Tibial nerve (tissue), 4 donors: Measurements from ENCODE around the gene PDZD2. TPM values are rescaled to one million over a fixed set of nuclear protein-coding genes. Genes with fewer than 3 reads are reported as not detected.

Source experiments
- DNase-seq, 2 donors: peaks; one replicate each; pipeline ENCODE4 v3.0.0-alpha.2; 2019; ENCODE audit warnings: low spot score in 2 of 2
- H3K27ac ChIP-seq, 4 donors: fragments of 200-600 bp; sonication (generic) in 3 of 4; one replicate each; pipeline ENCODE4 v1.5.1; 2017 to 2019; ENCODE audit warnings: mild to moderate bottlenecking in 1 of 4
- H3K27me3 ChIP-seq, 2 donors: fragments of 200-600 bp; sonication (generic) in 1 of 2; one replicate each; pipeline versions ENCODE4 v1.5.1 to v1.6.0; 2017 to 2019
- H3K36me3 ChIP-seq, 3 donors: fragments of 200-600 bp; sonication (generic); one replicate each; pipeline ENCODE4 v1.5.1; 2018 to 2019
- H3K4me1 ChIP-seq, 4 donors: fragments of 200-600 bp; sonication (generic) in 3 of 4; one replicate each; pipeline ENCODE4 v1.5.1; 2017 to 2019
- H3K4me3 ChIP-seq, 4 donors: fragments of 200-600 bp; sonication (generic) in 3 of 4; one replicate each; pipeline ENCODE4 v1.5.1; 2017 to 2019; ENCODE audit warnings: mild to moderate bottlenecking in 1 of 4, moderate library complexity in 1 of 4
- H3K9me3 ChIP-seq, 4 donors: fragments of 200-600 bp; sonication (generic) in 3 of 4; one replicate each; pipeline ENCODE4 v1.5.1; 2017 to 2019
- CTCF ChIP-seq, 5 experiments: fragments of 200-600 bp in 3 of 5; fragments of 450-650 bp in 2 of 5; sonication (generic) in 3 of 5; IDR thresholded peaks; one replicate each; pipeline ENCODE4 v1.5.1; 2016 to 2019; ENCODE audit warnings: antibody characterized with exemption in 5 of 5, mild to moderate bottlenecking in 3 of 5, moderate library complexity in 2 of 5
- EP300 ChIP-seq, 2 donors: sonication (generic); formaldehyde crosslinking; IDR thresholded peaks; one replicate each; pipeline ENCODE4 v1.6.1; 2017; ENCODE audit warnings: antibody characterized with exemption in 2 of 2, mild to moderate bottlenecking in 1 of 2
- POLR2A ChIP-seq, 2 donors: fragments of 450-650 bp; IDR thresholded peaks; one replicate each; pipeline ENCODE4 v1.6.1; 2017; ENCODE audit warnings: antibody characterized with exemption in 2 of 2, mild to moderate bottlenecking in 2 of 2, moderate library complexity in 2 of 2
- WGBS, 2 donors: methylation state at CpG; one replicate each; pipeline ENCODE4 v1.1.5; 2018; 5-methylcytosine and 5-hydroxymethylcytosine counted together
- total RNA-seq, 4 donors: library from RNA; depleted of rRNA; stranded (reverse); fragments of >200 nt; gene quantifications; one replicate each; pipeline ENCODE4 v1.1.0, GENCODE V29; 2016

The PDZD2 gene
- total RNA-seq, 4 donors from 2014 or later = 102 to 153 (median 117) TPM

- peak overlapping the region; percentile 41 to 91 (median 76) for H3K27ac ChIP-seq
- TF ChIP-seq POLR2A (IDR thresholded peaks at IDR 0.05) (no peak), CTCF (IDR thresholded peaks at IDR 0.05) (no peak), EP300 (IDR thresholded peaks at IDR 0.05) (no peak)
Measured at GRCh38 chr5:31890046-31890445, 251.1 kb downstream of the PDZD2 start.

GRCh38 chr5:31894141-31894540, 255.2 kb downstream of the PDZD2 start:
- no peak for TF ChIP-seq POLR2A (IDR thresholded peaks at IDR 0.05)
- no peak for TF ChIP-seq EP300 (IDR thresholded peaks at IDR 0.05)
- TF ChIP-seq CTCF (IDR thresholded peaks at IDR 0.05) = no peak
- Histone ChIP-seq H3K36me3 (no peaks in the 10 kb centered on the region), H3K4me1 (peaks cover 0 to 69% (median 13%) of the 10 kb centered on the region in 4 donors), H3K4me3 (no peak overlapping the region), H3K27me3 (no peaks in the 10 kb centered on the region), H3K27ac (peak overlapping the region in 2 of 4 donors; percentile 54 to 91), H3K9me3 (no peaks in the 10 kb centered on the region)
- no peak for DNase-seq
- WGBS, 2 donors = 49 to 60% methylated on average over 6 of the region's 6 CpGs

More at GRCh38 chr5:31890046-31890445, 251.1 kb downstream of the PDZD2 start:
- no peak for DNase-seq
- 37 to 52% methylated on average over 7 of the region's 7 CpGs for WGBS, 2 donors
- Histone ChIP-seq H3K4me3 (no peak overlapping the region), H3K36me3 (no peaks in the 10 kb centered on the region), H3K27me3 (no peaks in the 10 kb centered on the region), H3K9me3 (no peaks in the 10 kb centered on the region), H3K4me1 (peaks cover 0 to 87% (median 13%) of the 10 kb centered on the region in 4 donors)

DNA sequence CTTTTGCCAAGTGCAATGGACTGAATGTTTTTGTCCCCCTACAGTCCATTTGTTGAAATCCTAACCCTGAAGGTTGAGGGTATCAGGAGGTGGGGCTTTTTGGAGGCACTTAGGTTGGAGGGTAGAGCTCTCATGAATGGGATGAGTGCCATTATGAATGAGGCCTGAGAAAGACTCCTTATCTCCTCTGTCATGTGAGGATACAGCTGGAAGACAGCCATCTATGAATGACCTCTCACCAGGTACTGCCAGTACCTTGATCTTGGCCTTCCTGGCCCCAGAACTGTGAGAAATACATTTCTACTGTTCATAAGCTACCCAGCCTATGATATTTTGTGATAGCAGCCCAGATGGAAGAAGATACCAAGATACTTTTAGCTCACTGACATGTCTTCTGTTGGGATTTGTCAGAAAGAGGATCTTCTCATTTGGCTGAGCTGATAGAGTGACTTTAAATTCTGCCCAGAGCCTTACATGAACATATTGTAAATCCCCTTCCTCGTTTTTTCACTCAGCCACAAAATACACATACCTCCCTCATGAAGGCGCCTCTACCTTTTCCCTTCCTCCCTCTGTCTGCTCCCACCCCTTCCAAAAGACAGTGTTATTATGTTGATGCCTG, 256.4 kb downstream of the PDZD2 start:
- Histone ChIP-seq H3K36me3 (no peaks in the 10 kb centered on the region), H3K4me1 (peaks cover 0 to 59% (median 9%) of the 10 kb centered on the region in 4 donors), H3K27me3 (no peaks in the 10 kb centered on the region), H3K9me3 (no peaks in the 10 kb centered on the region), H3K27ac (peak overlapping the region in 2 of 4 donors; percentile 36 to 91), H3K4me3 (no peak overlapping the region)
- no peak for DNase-seq
- 84 to 86% methylated on average over 2 of the region's 2 CpGs for WGBS, 2 donors
- TF ChIP-seq CTCF (IDR thresholded peaks at IDR 0.05) = no peak
- TF ChIP-seq POLR2A (IDR thresholded peaks at IDR 0.05) = no peak
- TF ChIP-seq EP300 (IDR thresholded peaks at IDR 0.05) = no peak

GRCh38 chr5:31898036-31898632, 259.2 kb downstream of the PDZD2 start:
- Histone ChIP-seq H3K9me3 (no peaks in the 10 kb centered on the region), H3K27ac (peak overlapping the region in 1 of 4 donors; percentile 4), H3K4me1 (peaks cover 0 to 41% (median 2%) of the 10 kb centered on the region in 4 donors), H3K4me3 (no peak overlapping the region), H3K27me3 (no peaks in the 10 kb centered on the region), H3K36me3 (no peaks in the 10 kb centered on the region)
- no peak for TF ChIP-seq CTCF (IDR thresholded peaks at IDR 0.05)
- TF ChIP-seq EP300 (IDR thresholded peaks at IDR 0.05) = no peak
- no peak for TF ChIP-seq POLR2A (IDR thresholded peaks at IDR 0.05)
- DNase-seq = no peak
- WGBS, 2 donors = 66 to 71% methylated on average over 6 of the region's 6 CpGs

DNA sequence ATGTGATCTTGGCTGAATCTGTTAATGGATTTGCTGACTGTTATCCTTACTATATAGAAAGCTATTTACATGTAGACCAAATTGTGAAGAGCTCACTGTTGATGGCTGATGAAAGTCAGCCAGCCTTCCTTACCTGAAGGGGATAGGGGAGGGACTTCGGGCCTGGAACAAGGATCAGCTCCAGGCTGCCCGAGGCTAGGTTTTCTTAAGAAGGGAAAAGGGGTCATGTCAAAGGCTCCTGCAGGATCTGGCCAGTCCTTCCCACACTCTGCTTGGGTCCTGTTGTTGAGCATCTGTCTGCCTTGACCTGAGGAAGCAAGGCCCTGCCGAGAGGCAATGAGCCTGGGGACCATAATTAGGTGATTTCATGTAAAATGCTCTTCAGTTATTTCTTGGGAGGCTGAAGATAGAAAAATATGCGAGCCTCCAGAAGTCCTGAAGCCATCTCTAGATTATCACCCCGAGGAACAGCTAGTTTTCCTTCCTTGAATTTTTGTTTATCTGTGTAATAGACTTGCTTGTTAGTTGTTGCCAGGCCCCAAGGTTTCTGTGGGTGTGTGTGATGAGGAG, 261.4 kb downstream of the PDZD2 start:
- TF ChIP-seq POLR2A (IDR thresholded peaks at IDR 0.05) (no peak), CTCF (IDR thresholded peaks at IDR 0.05) (no peak), EP300 (IDR thresholded peaks at IDR 0.05) (no peak)
- H3K27me3 ChIP-seq = no peaks in the 10 kb centered on the region
- DNase-seq = no peak
- 53 to 60% methylated on average over 5 of the region's 5 CpGs for WGBS, 2 donors
- no peaks in the 10 kb centered on the region for H3K36me3 ChIP-seq
- H3K9me3 ChIP-seq = no peaks in the 10 kb centered on the region
- H3K4me3 ChIP-seq = no peak overlapping the region
- H3K27ac ChIP-seq = peak overlapping the region in 2 of 4 donors; percentile 38 to 54
- H3K4me1 ChIP-seq = peaks cover 0 to 22% (median 2%) of the 10 kb centered on the region in 4 donors
